NB4 (cell line): ENCODE data around the gene GINS2.

Experiments
- DNase-seq: peaks from one replicate; pipeline ENCODE4 v3.0.0; 2010; ENCODE audit warnings: low read depth
- H3K4me3 ChIP-seq: one replicate; pipeline ENCODE4 v1.5.1; 2011; ENCODE audit warnings: mild to moderate bottlenecking, low read depth, low read length, moderate library complexity
- CTCF ChIP-seq: IDR thresholded peaks from one replicate; pipeline ENCODE4 v1.5.1; 2012; ENCODE audit warnings: low read depth, low read length
- MYC ChIP-seq: IDR thresholded peaks from 2 replicates; pipeline ENCODE4 v1.6.1; 2011; ENCODE audit warnings: low read depth, low read length
- POLR2A ChIP-seq: IDR thresholded peaks from 2 replicates; pipeline ENCODE4 v1.6.1; 2011; ENCODE audit warnings: mild to moderate bottlenecking; ENCODE audit not compliant: insufficient read length; ENCODE audit errors: extremely low read depth
- TF ChIP-seq, protein P1 (sequence below): IDR thresholded peaks from 2 replicates; pipeline ENCODE4 v1.6.1; 2011; ENCODE audit warnings: low read depth, low read length

Gene GINS2

GRCh38 chr16:85718682-85719081 is 29.9 kb upstream of the GINS2 start:
- no peak for TF ChIP-seq CTCF
- TF ChIP-seq, protein P1, sequence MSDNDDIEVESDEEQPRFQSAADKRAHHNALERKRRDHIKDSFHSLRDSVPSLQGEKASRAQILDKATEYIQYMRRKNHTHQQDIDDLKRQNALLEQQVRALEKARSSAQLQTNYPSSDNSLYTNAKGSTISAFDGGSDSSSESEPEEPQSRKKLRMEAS, result no peak
- TF ChIP-seq POLR2A, result no peak
- no peak overlapping the region for H3K4me3 ChIP-seq
- no peak for DNase-seq

DNA sequence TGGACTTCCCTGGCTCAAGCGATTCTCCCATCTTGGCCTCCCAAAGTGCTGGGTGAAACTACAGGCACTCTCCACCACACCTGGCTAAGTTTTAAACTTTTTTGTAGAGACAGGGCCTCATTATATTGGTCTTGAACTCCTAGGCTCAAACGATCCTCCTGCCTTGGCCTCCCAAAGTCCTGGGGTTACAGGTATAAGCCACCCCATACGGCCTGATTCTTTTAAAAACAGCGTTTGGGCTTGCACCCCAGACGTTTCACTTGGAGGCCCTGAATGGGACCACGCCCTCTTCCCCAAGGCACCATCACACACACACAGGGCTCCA is 29.4 kb upstream of the GINS2 start:
- H3K4me3 ChIP-seq, result no peak overlapping the region
- DNase-seq, result no peak
- TF ChIP-seq, protein P1, result no peak
- no peak for TF ChIP-seq CTCF
- no peak for TF ChIP-seq POLR2A
- TF ChIP-seq MYC, result no peak

GRCh38 chr16:85717393-85718152 is 28.8 kb upstream of the GINS2 start:
- peak; percentile 77 for DNase-seq
- TF ChIP-seq CTCF, result peak; percentile 38
- TF ChIP-seq, protein P1, result no peak; the same call in 1 of the 2 replicates
- H3K4me3 ChIP-seq, result no peak overlapping the region

DNA sequence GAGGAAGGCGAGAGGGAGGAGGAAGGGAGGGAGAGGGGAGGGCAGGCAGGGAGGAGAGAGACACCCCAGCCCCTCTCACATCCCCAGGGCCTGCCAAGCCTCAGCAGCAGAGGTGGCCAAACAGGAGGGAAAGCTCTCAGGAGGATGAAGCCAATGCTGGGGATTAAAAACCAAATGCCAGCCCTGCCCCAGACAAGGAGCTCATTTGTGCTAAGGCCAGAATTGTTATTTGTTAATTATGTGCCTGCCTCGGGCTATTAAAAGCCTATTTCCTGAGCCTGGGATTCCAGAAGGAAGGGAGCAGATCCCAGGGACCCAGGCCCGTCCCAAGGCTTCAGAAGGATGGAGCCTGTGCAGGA is 27.9 kb upstream of the GINS2 start:
- DNase-seq, result no peak
- no peak overlapping the region for H3K4me3 ChIP-seq
- TF ChIP-seq POLR2A (no peak), CTCF (no peak), MYC (no peak)
- TF ChIP-seq, protein P1, result no peak

- H3K4me3 ChIP-seq, result no peak overlapping the region
- DNase-seq, result no peak
- TF ChIP-seq POLR2A (no peak), MYC (no peak), CTCF (no peak)
- TF ChIP-seq, protein P1, result no peak
Observed at GRCh38 chr16:85716022-85716679, 27.4 kb upstream of the GINS2 start.
